Sigmoid colon (tissue), 7 donors: Measurements from ENCODE around the gene KRTAP1-5. TPM values are rescaled to one million over a fixed set of nuclear protein-coding genes. Genes with fewer than 3 reads are reported as not detected.

Experiments
- DNase-seq: peaks from one replicate; pipeline ENCODE4 v3.0.0-alpha.2; 2019
- H3K27ac ChIP-seq, 4 donors: fragments of 200-600 bp; sonication (generic); one replicate each; pipeline ENCODE4 v1.5.1; 2016 to 2019; ENCODE audit warnings: mild to moderate bottlenecking in 1 of 4
- H3K27me3 ChIP-seq, 3 donors: fragments of 200-600 bp; sonication (generic); one replicate each; pipeline ENCODE4 v1.5.1; 2019; ENCODE audit warnings: mild to moderate bottlenecking in 1 of 3
- H3K36me3 ChIP-seq, 4 donors: fragments of 200-600 bp; sonication (generic); one replicate each; pipeline ENCODE4 v1.5.1; 2016 to 2019
- H3K4me1 ChIP-seq, 4 donors: fragments of 200-600 bp; sonication (generic); one replicate each; pipeline ENCODE4 v1.5.1; 2017 to 2019
- H3K4me3 ChIP-seq, 4 donors: fragments of 200-600 bp; sonication (generic); one replicate each; pipeline ENCODE4 v1.5.1; 2017 to 2019; ENCODE audit warnings: mild to moderate bottlenecking in 2 of 4, moderate library complexity in 1 of 4
- H3K9me3 ChIP-seq, 4 donors: fragments of 200-600 bp in 3 of 4; sonication (generic) in 3 of 4; one replicate each; pipeline versions ENCODE4 v1.5.1 to v1.6.1; 2013 to 2019
- EP300 ChIP-seq, 4 donors: sonication (generic); formaldehyde crosslinking; IDR thresholded peaks; one replicate each; pipeline ENCODE4 v1.6.1; 2017; ENCODE audit warnings: antibody characterized with exemption in 4 of 4
- POLR2A ChIP-seq, 2 donors: fragments of 450-650 bp; IDR thresholded peaks; one replicate each; pipeline ENCODE4 v1.6.1; 2016; ENCODE audit warnings: antibody characterized with exemption in 2 of 2, mild to moderate bottlenecking in 2 of 2, moderate library complexity in 2 of 2
- POLR2AphosphoS5 ChIP-seq, 4 donors: sonication (generic); formaldehyde crosslinking; IDR thresholded peaks; one replicate each; pipeline ENCODE4 v1.6.1; 2017; ENCODE audit warnings: antibody characterized with exemption in 4 of 4
- WGBS, 2 donors: extraction: QIAGEN DNeasy Blood & Tissue Kit; methylation state at CpG; one replicate each; pipeline ENCODE4 v1.1.7; 2013; 5-methylcytosine and 5-hydroxymethylcytosine counted together
- intact Hi-C: fragments of 100-400 bp; cut with DNase I; formaldehyde crosslinking; loops from one replicate; pipeline ENCODE4 v1.15.1; 2023
- polyA plus RNA-seq, 3 donors: library from polyadenylated mRNA; stranded (reverse); fragments of 200-250 nt; gene quantifications; one replicate each; pipeline ENCODE4 v1.2.3, GENCODE V29; 2013
- total RNA-seq, 4 donors: library from RNA; depleted of rRNA; stranded (reverse); fragments of >200 nt; gene quantifications; one replicate each; pipeline ENCODE4 v1.1.0, GENCODE V29; 2016
- TF ChIP-seq, protein P1 (sequence below), 4 experiments: fragments of 450-650 bp in 3 of 4; fragments of 200-600 bp in 1 of 4; IDR thresholded peaks; one replicate each; pipeline ENCODE4 v1.5.1; 2016 to 2019; ENCODE audit warnings: antibody characterized with exemption in 4 of 4, mild to moderate bottlenecking in 3 of 4, moderate library complexity in 2 of 4
- donor health status: healthy with polysubstance abuse.
- donor health status: Bipolar disorder and iron deficiency.
- donor health status: healthy.

KRTAP1-5 gene
- total and polyA plus RNA-seq, 7 donors: not detected

DNA sequence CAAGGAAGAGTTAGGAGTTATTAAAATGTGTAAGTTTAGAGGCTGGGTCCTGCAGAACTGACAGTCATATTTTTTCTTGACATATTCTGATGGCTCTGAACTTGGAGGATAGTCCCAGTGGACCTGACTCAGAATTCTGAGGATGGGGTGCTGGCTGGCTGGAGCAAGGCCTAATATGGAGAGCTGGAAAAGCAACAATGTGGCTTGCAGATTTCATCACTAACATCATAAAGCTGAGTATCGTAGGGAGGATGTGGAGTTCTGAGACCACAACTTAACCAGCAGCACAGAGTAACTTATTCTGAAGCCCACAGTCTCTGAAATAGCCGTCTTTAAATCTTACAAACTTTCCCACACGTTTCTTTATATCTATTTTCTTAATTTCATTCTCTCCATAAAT, 2.3 kb downstream of the KRTAP1-5 start:
- intact Hi-C loops: no loop called here

DNA sequence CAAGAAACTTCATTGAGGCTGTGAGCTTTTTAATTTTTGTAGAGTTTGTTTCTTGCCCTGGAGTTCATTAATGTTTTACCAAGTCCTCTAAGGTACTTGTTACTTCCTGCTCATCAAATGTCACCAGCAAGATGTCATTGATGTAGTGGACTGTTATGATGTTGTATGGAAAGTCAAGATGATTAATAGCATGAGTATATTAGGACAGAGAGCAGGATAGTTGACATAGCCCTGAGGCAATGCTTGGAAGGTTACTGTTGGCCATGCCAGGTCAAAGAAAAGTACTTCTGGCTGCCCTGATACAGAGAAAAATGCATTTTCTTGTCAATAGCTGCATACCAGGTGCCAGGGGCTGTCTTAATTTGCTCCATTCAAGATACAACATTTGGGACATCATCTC, 6.7 kb downstream of the KRTAP1-5 start:
- no peak overlapping the region for H3K4me3 ChIP-seq
- H3K9me3 ChIP-seq: no peaks in the 10 kb centered on the region
- intact Hi-C loops: no loop called here
- no peak for DNase-seq
- TF ChIP-seq, protein P1, sequence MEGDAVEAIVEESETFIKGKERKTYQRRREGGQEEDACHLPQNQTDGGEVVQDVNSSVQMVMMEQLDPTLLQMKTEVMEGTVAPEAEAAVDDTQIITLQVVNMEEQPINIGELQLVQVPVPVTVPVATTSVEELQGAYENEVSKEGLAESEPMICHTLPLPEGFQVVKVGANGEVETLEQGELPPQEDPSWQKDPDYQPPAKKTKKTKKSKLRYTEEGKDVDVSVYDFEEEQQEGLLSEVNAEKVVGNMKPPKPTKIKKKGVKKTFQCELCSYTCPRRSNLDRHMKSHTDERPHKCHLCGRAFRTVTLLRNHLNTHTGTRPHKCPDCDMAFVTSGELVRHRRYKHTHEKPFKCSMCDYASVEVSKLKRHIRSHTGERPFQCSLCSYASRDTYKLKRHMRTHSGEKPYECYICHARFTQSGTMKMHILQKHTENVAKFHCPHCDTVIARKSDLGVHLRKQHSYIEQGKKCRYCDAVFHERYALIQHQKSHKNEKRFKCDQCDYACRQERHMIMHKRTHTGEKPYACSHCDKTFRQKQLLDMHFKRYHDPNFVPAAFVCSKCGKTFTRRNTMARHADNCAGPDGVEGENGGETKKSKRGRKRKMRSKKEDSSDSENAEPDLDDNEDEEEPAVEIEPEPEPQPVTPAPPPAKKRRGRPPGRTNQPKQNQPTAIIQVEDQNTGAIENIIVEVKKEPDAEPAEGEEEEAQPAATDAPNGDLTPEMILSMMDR (IDR thresholded peaks at IDR 0.05): no peak
- TF ChIP-seq POLR2A (IDR thresholded peaks at IDR 0.05): no peak
- TF ChIP-seq EP300 (IDR thresholded peaks at IDR 0.05): no peak
- no peak for TF ChIP-seq POLR2AphosphoS5 (IDR thresholded peaks at IDR 0.05)
- no peak overlapping the region for H3K27ac ChIP-seq
- no peaks in the 10 kb centered on the region for H3K27me3 ChIP-seq
- H3K36me3 ChIP-seq: no peaks in the 10 kb centered on the region
- H3K4me1 ChIP-seq: no peaks in the 10 kb centered on the region

More for the DNA sequence above, 2.3 kb downstream of the KRTAP1-5 start:
- no peaks in the 10 kb centered on the region for H3K4me1 ChIP-seq
- TF ChIP-seq EP300 (IDR thresholded peaks at IDR 0.05) (no peak), POLR2A (IDR thresholded peaks at IDR 0.05) (no peak), POLR2AphosphoS5 (IDR thresholded peaks at IDR 0.05) (no peak)
- TF ChIP-seq, protein P1 (IDR thresholded peaks at IDR 0.05): no peak
- WGBS, 2 donors: 84 to 93% methylated on average over 3 of the region's 3 CpGs
- no peak overlapping the region for H3K27ac ChIP-seq
- DNase-seq: no peak
- peaks cover 0 to 3% (median 0%) of the 10 kb centered on the region in 3 donors for H3K27me3 ChIP-seq
- no peak overlapping the region for H3K4me3 ChIP-seq
- H3K9me3 ChIP-seq: no peaks in the 10 kb centered on the region
- H3K36me3 ChIP-seq: no peaks in the 10 kb centered on the region

DNA sequence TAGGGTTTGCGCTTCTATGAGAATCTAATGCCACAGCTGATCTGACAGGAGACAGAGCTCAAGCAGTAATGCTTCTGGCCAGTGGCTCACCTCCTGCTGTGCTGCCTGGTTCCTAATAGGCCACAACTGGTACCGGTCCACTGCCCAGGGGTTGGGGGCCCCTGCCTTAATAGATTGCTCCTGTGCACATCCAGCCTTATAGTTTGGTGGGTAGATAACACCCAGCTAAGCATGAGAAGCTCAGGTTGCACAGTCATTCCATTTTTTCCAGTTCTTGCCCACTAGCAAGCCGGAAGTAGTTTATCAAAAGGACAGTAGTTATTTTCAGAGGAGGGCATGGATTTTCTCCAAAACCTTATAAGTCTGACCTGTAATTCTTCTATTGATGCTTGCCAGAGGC, 7.6 kb downstream of the KRTAP1-5 start:
- no peaks in the 10 kb centered on the region for H3K9me3 ChIP-seq
- intact Hi-C loops: no loop called here
- no peak overlapping the region for H3K27ac ChIP-seq
- no peak for DNase-seq
- no peaks in the 10 kb centered on the region for H3K36me3 ChIP-seq
- no peaks in the 10 kb centered on the region for H3K27me3 ChIP-seq
- H3K4me1 ChIP-seq: no peaks in the 10 kb centered on the region
- H3K4me3 ChIP-seq: no peak overlapping the region
- WGBS, 2 donors: 97% methylated on average over 3 of the region's 3 CpGs
- TF ChIP-seq POLR2A (IDR thresholded peaks at IDR 0.05) (no peak), POLR2AphosphoS5 (IDR thresholded peaks at IDR 0.05) (no peak), EP300 (IDR thresholded peaks at IDR 0.05) (no peak)
- TF ChIP-seq, protein P1 (IDR thresholded peaks at IDR 0.05): no peak

DNA sequence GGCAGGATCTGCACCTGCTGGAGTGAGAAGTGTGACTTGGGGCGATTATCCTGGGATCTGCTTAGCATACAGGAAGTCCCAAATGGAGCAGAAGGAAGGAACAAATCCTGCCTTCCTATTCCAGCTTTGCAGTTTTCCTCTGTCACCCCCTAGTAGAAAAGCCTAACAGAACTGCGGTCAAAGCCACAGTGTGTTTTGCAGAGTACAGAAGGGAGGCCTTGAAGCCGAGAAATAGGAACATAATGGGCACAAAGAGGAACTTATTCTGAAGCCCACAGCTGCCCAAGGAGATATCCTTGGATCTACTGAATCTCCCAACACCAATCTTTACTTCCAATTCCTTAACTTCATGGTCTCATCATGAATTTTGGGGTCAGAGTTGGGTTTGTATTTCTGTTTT, 8.5 kb downstream of the KRTAP1-5 start:
- Histone ChIP-seq H3K36me3 (no peaks in the 10 kb centered on the region), H3K9me3 (no peaks in the 10 kb centered on the region), H3K4me3 (no peak overlapping the region), H3K4me1 (no peaks in the 10 kb centered on the region), H3K27ac (no peak overlapping the region), H3K27me3 (no peaks in the 10 kb centered on the region)
- 68 to 83% methylated on average over 3 of the region's 3 CpGs for WGBS, 2 donors
- TF ChIP-seq, protein P1 (IDR thresholded peaks at IDR 0.05): no peak
- no peak for TF ChIP-seq POLR2A (IDR thresholded peaks at IDR 0.05)
- intact Hi-C loops: no loop called here
- DNase-seq: no peak

DNA sequence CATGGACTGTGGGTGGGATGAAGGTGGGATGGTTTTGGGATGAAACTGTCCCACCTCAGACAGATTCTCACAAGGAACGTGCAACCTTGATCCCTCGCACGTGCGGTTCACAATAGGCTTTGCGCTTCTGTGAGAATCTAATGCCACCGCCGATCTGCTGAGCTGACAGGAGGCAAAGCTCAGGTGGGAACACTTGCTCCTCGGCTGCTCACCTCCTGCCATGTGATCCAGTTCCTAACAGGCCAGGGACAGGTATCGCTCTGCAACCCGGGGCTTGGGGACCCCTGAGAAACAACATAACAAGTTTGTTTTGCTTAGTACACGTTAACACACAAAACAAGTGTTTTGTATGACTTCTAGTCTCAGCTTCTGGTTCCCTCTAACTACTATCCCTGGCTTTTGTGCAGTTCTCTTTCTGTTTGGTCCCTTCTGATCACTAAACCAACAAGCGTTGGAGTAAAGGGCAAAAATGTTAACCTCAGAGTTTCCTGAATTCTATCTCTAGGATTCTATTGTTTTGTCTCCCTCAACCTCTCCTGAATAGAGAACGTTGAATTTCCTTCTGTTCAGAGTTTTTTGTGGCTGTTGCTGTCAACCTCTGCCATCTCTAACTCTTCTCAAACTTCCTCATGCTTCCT, 10.3 kb downstream of the KRTAP1-5 start:
- H3K27ac ChIP-seq: no peak overlapping the region
- no peaks in the 10 kb centered on the region for H3K4me1 ChIP-seq
- H3K4me3 ChIP-seq: no peak overlapping the region
- DNase-seq: no peak
- TF ChIP-seq POLR2A (IDR thresholded peaks at IDR 0.05) (no peak), EP300 (IDR thresholded peaks at IDR 0.05) (no peak), POLR2AphosphoS5 (IDR thresholded peaks at IDR 0.05) (no peak)
- TF ChIP-seq, protein P1 (IDR thresholded peaks at IDR 0.05): no peak
- WGBS, 2 donors: 87 to 90% methylated on average over 13 of the region's 13 CpGs
- no peaks in the 10 kb centered on the region for H3K9me3 ChIP-seq
- H3K27me3 ChIP-seq: no peaks in the 10 kb centered on the region
- intact Hi-C loops: no loop called here
- H3K36me3 ChIP-seq: no peaks in the 10 kb centered on the region
